ENCODE measurements around the gene POU6F1.

Gene POU6F1

DNA sequence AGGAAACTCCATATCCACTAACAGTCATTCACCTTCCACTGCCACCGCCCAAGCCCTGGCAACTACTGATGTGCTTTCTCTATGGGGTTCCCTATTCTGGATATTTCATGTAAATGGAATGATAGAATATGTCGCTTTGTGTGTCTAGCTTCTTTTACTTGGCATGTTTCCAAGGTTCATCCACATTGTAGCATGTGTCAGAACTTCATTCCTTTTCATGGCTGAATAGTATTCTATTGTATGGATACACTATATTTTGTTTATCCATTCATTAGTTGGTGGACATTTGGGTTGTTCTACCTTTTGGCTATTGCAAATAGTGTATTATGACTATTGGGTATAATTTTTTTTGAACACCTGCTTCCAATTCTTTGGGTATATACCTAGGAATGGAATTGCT is 8.6 kb downstream of the POU6F1 start:
- TF ChIP-seq, protein P1, sequence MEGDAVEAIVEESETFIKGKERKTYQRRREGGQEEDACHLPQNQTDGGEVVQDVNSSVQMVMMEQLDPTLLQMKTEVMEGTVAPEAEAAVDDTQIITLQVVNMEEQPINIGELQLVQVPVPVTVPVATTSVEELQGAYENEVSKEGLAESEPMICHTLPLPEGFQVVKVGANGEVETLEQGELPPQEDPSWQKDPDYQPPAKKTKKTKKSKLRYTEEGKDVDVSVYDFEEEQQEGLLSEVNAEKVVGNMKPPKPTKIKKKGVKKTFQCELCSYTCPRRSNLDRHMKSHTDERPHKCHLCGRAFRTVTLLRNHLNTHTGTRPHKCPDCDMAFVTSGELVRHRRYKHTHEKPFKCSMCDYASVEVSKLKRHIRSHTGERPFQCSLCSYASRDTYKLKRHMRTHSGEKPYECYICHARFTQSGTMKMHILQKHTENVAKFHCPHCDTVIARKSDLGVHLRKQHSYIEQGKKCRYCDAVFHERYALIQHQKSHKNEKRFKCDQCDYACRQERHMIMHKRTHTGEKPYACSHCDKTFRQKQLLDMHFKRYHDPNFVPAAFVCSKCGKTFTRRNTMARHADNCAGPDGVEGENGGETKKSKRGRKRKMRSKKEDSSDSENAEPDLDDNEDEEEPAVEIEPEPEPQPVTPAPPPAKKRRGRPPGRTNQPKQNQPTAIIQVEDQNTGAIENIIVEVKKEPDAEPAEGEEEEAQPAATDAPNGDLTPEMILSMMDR (IDR thresholded peaks at IDR 0.05; ENCODE audit: insufficient read depth, missing control alignments), result no peak
- no peak for FAIRE-seq
- no peak for DNase-seq (ENCODE audit: insufficient read length, low spot score)

DNA sequence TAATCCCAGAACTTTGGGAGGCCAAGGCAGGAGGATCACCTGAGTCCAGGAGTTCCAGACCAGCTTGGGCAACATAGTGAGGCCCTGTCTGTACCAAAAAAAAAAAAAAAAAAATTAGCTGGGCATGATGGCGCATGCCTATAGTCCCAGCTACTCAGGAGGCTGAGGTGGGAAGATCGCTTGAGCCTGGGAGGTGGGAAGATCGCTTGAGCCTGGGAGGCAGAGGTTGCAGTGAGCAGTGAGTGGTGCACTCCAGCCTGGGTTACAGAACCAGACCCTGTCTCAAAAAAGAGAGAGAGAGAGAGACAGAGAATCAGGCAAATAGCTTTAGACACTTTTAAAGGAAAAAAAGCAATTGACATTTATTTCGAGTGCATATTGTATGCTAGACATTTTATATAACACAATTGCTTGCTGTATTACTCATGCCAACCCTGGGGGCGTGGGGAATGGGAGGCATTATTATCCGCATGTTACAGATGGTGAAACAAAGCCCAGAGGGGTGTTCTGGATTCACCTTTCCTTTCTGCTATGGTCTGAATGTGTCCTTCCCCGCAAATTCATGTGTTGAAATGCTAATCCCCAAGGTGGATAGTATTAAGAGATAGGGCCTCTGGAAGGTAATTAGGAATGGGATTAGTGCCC is 9.7 kb downstream of the POU6F1 start:
- DNase-seq (ENCODE audit: insufficient read length, low spot score) (no peak), FAIRE-seq (no peak)
- TF ChIP-seq, protein P1 (IDR thresholded peaks at IDR 0.05; ENCODE audit: insufficient read depth, missing control alignments), result no peak

DNA sequence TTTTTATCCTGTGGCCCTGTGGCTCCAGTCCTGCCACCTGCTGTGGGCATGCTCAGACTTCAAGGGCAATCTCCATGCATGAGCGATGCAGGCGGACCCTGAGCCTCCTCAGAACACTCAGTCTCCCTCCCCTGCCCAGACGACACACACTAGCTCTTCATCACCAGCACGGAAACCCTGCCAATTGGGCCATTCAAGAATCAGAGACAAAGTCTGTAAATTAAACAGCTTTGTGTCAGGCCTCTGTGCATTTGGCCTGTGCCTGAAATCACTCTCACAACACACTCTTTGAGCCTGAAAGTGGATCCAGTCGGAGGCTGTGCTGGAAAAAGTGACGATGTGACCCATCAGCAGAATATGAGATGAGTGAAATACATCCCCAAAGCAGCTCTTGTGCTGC is 12.5 kb downstream of the POU6F1 start:
- TF ChIP-seq, protein P1 (IDR thresholded peaks at IDR 0.05; ENCODE audit: insufficient read depth, missing control alignments), result no peak
- no peak for DNase-seq (ENCODE audit: insufficient read length, low spot score)
- FAIRE-seq, result no peak

DNA sequence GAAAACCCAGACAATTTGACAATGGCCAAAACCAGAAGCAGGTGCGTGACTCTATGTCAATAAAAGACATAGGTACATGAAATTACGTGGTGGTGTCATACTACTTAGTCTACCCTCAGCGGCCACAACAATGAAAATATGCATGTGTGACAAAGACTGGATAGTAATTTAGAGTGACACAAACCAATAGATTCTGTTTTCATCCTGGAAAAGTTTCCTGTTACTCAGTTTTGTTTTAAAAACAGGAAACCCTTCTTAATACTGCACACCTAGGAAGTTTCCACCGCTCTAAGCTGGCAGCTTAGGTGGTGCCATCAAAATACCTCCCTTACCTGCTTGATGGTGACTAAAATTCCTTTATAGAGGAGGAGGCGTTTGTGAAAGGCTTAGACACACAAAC is 15.1 kb downstream of the POU6F1 start:
- no peak for DNase-seq (ENCODE audit: insufficient read length, low spot score)
- FAIRE-seq, result no peak
- TF ChIP-seq, protein P1 (IDR thresholded peaks at IDR 0.05; ENCODE audit: insufficient read depth, missing control alignments), result no peak

DNA sequence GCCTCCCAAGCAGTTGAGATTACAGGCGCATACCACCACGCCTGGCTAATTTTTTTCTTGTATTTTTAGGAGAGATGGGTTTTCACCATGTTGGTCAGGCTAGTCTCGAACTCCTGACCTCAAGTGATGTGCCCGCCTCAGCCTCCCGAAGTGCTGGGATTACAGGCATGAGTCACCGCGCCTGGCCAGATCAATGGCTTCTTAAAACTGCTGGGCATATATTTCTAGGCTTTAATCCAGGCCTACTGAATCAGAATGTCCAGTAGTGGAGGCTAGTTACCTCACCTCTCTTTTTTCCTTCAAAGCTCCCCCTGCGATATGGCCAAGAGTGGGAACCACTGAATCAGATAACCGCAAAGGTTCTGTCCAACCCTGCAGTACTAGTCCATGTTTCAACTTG is 17.1 kb downstream of the POU6F1 start:
- DNase-seq (ENCODE audit: insufficient read length, low spot score), result no peak
- TF ChIP-seq, protein P1 (IDR thresholded peaks at IDR 0.05; ENCODE audit: insufficient read depth, missing control alignments), result no peak
- FAIRE-seq, result no peak

DNA sequence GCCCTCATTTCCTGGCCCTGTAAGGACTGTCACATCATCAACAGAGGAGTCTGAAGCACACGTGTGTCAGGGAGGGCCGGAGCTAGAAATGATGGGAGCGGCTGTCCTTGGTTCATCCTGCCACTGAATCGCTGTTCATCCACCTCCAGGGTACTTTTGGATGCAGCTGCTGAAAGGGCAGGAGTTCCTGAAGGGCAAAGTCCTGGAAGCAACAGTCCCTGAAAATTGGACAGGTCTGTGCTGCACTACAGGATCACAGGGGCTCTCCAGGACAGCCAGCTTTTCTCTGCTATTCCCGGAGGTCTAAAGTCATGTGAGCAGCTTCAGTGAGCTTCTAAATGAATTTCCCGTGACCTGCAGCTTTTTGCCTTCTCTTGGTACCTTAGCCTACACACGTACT is 17.7 kb downstream of the POU6F1 start:
- FAIRE-seq, result no peak
- no peak for DNase-seq (ENCODE audit: insufficient read length, low spot score)
- TF ChIP-seq, protein P1 (IDR thresholded peaks at IDR 0.05; ENCODE audit: insufficient read depth, missing control alignments), result no peak

DNA sequence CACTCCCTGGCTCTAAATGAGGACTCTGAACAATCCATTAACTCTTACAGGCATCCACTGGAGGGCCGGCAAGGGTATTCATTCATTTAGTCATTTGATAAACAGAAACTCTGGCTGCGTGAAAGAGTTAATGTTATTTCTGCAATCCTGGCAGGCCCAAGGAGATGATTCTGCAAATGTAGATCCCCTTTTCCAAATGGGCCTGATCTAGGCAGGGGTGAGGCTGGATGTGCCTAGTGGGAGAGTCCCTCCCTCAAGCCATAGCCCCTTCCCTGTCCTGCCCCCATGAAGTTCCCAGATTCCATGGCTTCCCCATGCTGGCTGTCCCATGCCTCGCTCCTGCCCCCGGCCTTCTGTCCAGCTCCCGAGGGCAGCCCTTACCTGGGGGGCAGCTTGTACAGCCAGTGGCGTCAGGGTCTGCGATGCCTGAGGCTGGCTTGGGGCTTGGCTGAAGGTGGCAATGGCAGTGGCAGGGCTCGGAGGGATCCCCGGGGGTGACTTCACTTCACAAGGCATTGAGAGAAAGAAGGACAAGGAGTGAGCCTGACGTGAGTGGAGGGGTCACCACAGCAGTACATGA is 18.4 kb downstream of the POU6F1 start:
- no peak for DNase-seq (ENCODE audit: insufficient read length, low spot score)
- no peak for FAIRE-seq
- TF ChIP-seq, protein P1 (IDR thresholded peaks at IDR 0.05; ENCODE audit: insufficient read depth, missing control alignments), result no peak

Data from D721Med (cell line).